ENCODE measurements around the gene LIPK. TPM values are rescaled to one million over a fixed set of nuclear protein-coding genes. Genes with fewer than 3 reads are reported as not detected.

LIPK gene
- total and polyA plus RNA-seq, 2 of the 8 experiments (the other 6 are each of a cell fraction or from before 2014, with no cell fraction given): not detected

- ChIA-PET POLR2A (ENCODE audit: partially characterized antibody) (no interaction called here), CTCF (ENCODE audit: partially characterized antibody) (interaction anchor here (0.8 to 3.0 kb wide), 4 partner anchors 9 to 236 kb away, joined by 3 to 13 read pairs (median 4); no protein-coding TSS in a partner anchor)
- Histone ChIP-seq H3K4me1 (replicated peaks in 1 of 4; ENCODE audit: control insufficient read depth in 3 of 4, insufficient read depth in 4 of 4, low read length in 3 of 4) (peaks cover 0 to 3% (median under 1%) of the 10 kb centered on the region in 4 experiments; a peak in 3 of 7 replicates), H3K18ac (ENCODE audit: extremely low read depth, low read length) (no peak overlapping the region), H2BK5ac (ENCODE audit: low read depth, low read length) (no peak overlapping the region), H3K14ac (ENCODE audit: insufficient read length) (no peak overlapping the region), H3K27ac (ENCODE audit: low read depth, low read length) (no peak overlapping the region), H3K27me3 (replicated peaks in 1 of 4; ENCODE audit: control insufficient read depth in 3 of 4, extremely low read depth in 1 of 4, insufficient read depth in 3 of 4, low read length in 3 of 4) (no peaks in the 10 kb centered on the region), H2AK5ac (ENCODE audit: low read depth, low read length) (no peak overlapping the region), H4K20me1 (replicated peaks in 1 of 2; ENCODE audit: control insufficient read depth in 1 of 2, insufficient read depth in 2 of 2, low read length in 2 of 2) (no peaks in the 10 kb centered on the region), H2BK12ac (ENCODE audit: low read depth, low read length) (no peak overlapping the region), H3K36me3 (ENCODE audit: control insufficient read depth in 2 of 4, insufficient read depth in 4 of 4, low read length in 3 of 4) (no peaks in the 10 kb centered on the region), H3K4me3 (ENCODE audit: extremely low read depth in 1 of 4, insufficient read depth in 2 of 4, low read depth in 3 of 4, low read length in 4 of 4) (no peak overlapping the region), H3K4ac (replicated peaks; ENCODE audit: insufficient read length, low read depth, low read length) (no peak overlapping the region), H3K23ac (ENCODE audit: insufficient read length) (no peak overlapping the region), H3K23me2 (ENCODE audit: low read depth, low read length) (no peaks in the 10 kb centered on the region), H4K8ac (ENCODE audit: extremely low read depth, insufficient read depth, low read length) (no peak overlapping the region), H3K4me2 (ENCODE audit: insufficient read depth in 1 of 2, low read depth in 2 of 2, low read length in 2 of 2) (no peak overlapping the region), H3K9me3 (ENCODE audit: insufficient read depth in 2 of 2, low read depth in 1 of 2, low read length in 1 of 2) (no peaks in the 10 kb centered on the region), H3K9ac (replicated peaks in 1 of 4; ENCODE audit: extremely low read depth in 1 of 4, low read depth in 3 of 4, low read length in 3 of 4) (no peak overlapping the region), H2BK15ac (ENCODE audit: low read length) (no peak overlapping the region), H2AFZ (ENCODE audit: low read length) (no peak overlapping the region), H2BK120ac (replicated peaks; ENCODE audit: low read depth, low read length) (no peak overlapping the region), H2BK20ac (ENCODE audit: low read length) (no peak overlapping the region), H4K91ac (replicated peaks; ENCODE audit: insufficient read length, low read length) (no peak overlapping the region), H3K79me2 (ENCODE audit: control insufficient read depth in 1 of 2, insufficient read depth in 2 of 2, low read length in 2 of 2) (no peaks in the 10 kb centered on the region), H4K5ac (ENCODE audit: insufficient read length, low read depth, low read length) (no peak overlapping the region), H3K79me1 (ENCODE audit: low read depth, low read length) (no peaks in the 10 kb centered on the region), H3K56ac (replicated peaks; ENCODE audit: insufficient read length, low read depth, low read length) (no peak overlapping the region)
- no peak for TF ChIP-seq SIRT6 (IDR thresholded peaks at IDR 0.05; ENCODE audit: low read length)
- TF ChIP-seq GTF2F1 (IDR thresholded peaks at IDR 0.05; ENCODE audit: borderline replicate concordance, low read depth, low read length): no peak
- TF ChIP-seq TEAD4 (IDR thresholded peaks at IDR 0.05; ENCODE audit: low read depth, low read length): no peak
- TF ChIP-seq YY1 (IDR thresholded peaks at IDR 0.05; ENCODE audit: low read depth, low read length): no peak
- TF ChIP-seq ATF3 (IDR thresholded peaks at IDR 0.05; ENCODE audit: insufficient read depth, low read depth, low read length): no peak
- no peak for TF ChIP-seq CREB1 (IDR thresholded peaks at IDR 0.05)
- TF ChIP-seq RXRA (IDR thresholded peaks at IDR 0.05; ENCODE audit: insufficient read depth, low read depth, low read length): no peak
- TF ChIP-seq TBP (IDR thresholded peaks at IDR 0.05; ENCODE audit: low read depth, low read length): no peak
- no peak for TF ChIP-seq JUN (IDR thresholded peaks at IDR 0.05; ENCODE audit: low read depth, low read length)
- no peak for TF ChIP-seq FOSL1 (IDR thresholded peaks at IDR 0.05; ENCODE audit: insufficient read depth, low read depth, low read length)
- no peak for TF ChIP-seq NANOG (IDR thresholded peaks at IDR 0.05; ENCODE audit: insufficient read depth, low read depth, low read length, poor library complexity, severe bottlenecking)
- TF ChIP-seq SP2 (IDR thresholded peaks at IDR 0.05; ENCODE audit: low read length): no peak
- TF ChIP-seq EGR1 (IDR thresholded peaks at IDR 0.05; ENCODE audit: borderline replicate concordance, low read depth, low read length): no peak
- WGBS, 2 experiments (ENCODE audit: extremely low coverage in 1 of 2, insufficient coverage in 1 of 2, insufficient read length in 1 of 2, insufficient replicate concordance in 2 of 2, low coverage in 1 of 2, low lambda C conversion rate in 2 of 2, missing lambda C conversion rate in 1 of 2): 90% methylated on average over 2 of the region's 2 CpGs; no CpG with 5 or more reads in 1 of the 2 experiments
- no peak for FAIRE-seq
- no peak for DNase-seq (ENCODE audit: low read depth in 1 of 2, low spot score in 2 of 2)
These were observed 94.4 kb downstream of the LIPK start for GRCh38 chr10:88800152-88801125.

Measured in H1 (cell line).